NOMO-1 treated with dmso at 0.1 percent for 144 hours (cell line): ENCODE measurements around the gene GRM4.
"Not testable (repeated sequence)": the region's sequence is repeated elsewhere in the genome, so short reads cannot be mapped to it uniquely, and the experiment has no call there.

ENCODE experiments used
- DNase-seq: peaks from one replicate; lab custom pipeline; 2025; ENCODE audit not compliant: unreplicated experiment; lab: John Stamatoyannopoulos, UW

The GRM4 gene

DNA sequence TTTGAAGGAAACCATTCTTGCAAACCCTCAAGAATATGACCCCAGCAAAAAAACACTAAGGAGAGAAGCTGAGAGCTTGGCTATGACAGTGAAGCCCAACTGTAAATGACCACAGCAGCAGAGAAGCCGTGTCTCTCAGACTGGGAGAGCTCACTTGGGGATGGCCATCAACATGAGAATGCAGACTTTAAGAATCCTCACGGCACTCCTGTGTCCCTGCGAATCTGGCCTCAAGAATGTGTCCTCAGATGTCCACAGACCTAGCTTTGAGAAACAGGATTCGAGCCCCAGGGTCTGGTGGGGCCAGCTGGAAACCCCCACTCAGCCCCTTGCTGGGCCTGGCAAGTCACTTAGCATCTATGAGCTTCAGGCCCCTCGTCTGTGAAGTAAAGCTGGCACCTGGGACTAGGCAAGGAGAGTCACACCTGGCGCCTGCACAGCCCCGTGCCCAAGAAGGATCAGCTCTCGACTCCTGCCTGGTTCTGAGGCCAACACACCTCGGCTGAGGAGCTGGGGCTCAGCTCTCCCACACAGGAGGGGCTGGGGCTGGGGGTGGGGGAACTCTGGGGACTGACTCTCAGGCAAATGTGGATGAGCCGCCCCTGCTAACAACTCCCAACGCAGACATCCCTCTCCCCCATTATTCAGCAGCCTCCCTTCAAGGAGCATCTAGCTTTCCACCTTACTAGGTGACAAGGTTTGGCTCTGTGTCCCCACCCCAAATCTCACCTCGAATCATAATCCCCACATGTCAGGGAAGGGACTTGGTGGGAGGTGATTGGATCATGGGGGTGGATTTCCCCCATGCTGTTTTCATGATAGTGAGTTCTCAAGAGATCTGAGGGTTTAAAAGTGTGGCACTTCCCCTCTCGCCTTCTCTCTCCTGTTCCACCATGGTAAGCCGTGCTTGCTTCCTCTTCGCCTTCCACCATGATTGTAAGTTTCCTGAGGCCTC, 97.7 kb downstream of the GRM4 start:
- no peak for DNase-seq

DNA sequence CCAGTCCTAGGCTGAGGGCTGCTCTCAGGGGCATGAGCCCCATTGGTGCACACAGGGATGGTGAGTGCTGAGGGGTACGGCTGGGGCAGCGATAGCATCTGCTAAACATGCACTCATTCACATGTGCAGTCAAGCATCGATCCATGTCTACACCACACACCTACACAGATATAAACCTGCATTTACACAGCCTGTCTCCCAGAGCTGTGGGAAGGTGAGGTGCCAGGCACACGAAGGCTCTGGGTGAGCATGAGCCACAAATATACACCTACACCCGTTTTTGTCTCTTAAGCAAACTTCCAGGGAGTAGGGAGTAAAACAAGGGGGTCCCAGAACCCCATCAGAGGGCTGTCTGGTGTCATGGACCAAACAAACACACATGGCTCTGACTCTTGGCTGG, 99.3 kb downstream of the GRM4 start:
- no peak for DNase-seq

DNA sequence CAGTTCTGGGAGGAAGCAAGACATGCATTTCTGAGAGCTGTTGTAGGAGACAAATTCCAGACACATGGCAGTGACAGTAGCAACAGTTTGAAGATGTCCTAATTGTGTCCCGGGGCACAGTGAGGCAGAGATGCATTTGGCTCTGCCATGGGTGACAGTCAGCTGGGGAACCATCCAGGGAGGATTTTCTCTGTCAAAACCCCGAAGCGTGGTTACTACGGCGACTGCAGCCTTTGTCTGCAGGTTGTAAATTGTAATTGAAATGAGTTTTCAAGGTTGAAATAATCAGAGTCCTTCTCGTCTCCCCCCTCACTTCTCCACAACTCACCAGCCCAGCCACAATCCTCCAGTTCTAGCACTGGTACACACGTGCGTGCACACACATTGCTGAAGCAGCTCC, 100.1 kb downstream of the GRM4 start:
- no peak for DNase-seq

DNA sequence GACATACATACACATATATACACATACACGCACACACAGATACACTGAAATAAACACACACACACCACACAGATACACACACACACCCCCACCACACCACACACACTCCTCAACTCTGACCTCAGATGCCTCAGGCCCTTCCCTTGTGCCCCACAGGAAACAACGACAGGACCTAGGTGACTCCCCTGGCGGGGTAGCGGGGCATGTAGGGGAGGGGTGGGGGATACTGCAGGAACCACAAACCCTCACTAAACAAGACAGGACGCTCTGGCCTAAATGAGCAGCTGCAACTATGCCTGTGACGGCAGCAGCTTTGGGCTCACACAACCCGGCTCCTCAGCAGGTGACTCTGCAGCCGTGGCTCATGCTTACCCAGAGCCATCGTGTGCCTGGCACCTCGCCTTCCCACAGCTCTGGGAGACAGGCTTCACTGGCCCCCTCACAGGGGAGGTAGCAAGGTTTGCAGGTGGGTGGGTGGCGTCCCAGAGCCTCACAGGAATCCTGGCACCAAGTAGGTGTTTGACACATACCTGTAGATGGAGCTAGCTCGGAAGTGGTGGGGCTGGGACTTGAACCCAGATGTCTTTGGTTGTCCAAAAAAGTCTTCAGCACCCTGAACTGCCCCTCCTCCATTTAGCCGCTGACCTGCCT, 100.8 kb downstream of the GRM4 start:
- no peak for DNase-seq

DNA sequence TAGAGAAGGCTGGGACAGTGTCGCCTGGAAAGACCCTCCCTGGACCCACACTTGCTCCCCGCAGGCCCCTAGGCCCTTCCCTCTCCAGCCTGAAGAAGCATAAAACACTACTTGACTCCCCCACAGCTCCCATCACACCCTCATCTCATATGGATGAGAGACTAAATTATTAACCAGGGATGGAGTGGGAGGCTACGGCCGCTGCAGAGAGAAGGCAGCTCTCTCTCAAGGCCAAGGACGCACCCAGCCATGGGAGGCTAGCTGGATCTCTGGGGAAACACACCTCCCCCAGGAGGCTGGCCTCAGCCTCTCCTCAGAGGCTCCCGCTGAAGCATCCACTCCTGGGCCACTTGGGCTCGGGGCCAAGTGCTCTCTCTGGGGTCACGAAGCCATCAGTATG, 102.5 kb downstream of the GRM4 start:
- no peak for DNase-seq

DNA sequence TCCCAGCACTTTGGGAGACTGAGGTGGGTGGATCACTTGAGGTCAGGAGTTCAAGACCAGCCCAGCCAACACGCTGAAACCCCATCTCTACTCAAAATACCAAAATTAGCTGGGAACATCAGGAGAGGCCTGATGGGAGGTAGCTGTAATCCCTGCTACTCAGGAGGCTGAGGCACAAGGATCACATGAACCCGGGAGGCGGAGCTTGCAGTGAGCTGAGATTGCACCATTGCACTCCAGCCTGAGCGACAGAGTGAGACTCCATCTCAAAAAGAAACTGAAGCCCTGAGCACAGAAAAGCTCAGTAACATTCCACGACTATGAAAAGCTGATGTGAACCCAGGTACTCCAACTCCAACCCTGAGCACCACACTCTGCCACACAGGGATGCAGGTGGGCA, 103.9 kb downstream of the GRM4 start:
- not testable (repeated sequence) for DNase-seq

DNA sequence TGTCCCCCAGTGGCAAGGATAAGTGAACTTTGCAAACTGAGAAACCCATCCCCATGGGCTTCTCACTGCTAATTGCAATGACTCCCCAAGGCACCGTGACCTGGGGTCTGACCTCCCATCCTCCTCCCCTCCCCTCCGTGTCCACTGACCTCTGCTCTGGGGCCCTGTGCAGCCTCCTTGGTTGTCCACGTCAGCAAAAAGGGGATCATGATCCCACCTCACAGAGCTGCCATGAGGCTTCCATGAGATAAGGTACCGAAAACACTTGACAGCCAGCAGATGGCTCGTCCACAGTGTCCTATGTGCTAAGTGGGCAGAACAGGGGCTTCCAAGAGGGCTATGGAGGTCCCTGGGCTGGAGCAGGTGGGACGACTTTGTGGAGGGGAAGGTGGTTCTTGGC, 104.5 kb downstream of the GRM4 start:
- DNase-seq, result no peak

DNA sequence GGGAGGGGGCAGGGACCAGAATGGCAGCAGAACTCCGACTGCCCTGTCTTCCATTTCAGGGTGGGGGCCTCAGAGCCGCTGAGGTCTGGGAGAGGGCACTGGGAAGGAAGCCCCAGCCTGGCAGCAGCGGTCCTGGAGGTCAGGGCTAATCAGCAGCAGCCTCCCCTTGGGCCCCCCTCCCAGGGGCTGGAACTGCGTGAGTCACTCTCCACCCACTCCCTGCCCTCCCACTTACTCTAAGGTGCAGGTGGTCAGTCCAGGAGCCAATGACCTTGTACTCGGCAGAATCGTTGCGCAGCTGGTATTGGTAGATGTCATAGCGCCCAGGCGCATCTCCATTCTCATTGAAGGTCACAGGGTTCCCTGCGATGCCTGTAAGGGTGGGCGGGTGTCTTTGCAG, 105.9 kb downstream of the GRM4 start:
- DNase-seq, result no peak

DNA sequence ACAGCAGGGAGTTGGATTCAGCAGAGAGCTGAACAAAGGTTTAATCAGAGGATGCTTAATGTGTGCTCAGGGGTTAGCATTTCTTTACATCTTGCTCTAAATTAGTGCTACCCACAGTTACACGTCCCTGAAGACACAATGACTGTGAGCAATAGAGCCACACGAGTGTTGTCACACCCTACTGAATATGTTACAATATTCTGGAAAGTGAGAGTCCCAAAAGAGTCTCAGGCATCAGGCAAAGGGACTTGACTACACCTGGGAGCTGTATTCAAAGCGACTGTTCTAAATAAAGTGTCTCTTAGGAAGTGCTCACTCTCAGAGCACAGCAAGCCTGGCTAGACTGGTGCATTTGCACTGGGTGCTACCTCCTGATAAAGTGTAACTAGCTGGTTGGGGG, 108.7 kb downstream of the GRM4 start:
- DNase-seq, result no peak

DNA sequence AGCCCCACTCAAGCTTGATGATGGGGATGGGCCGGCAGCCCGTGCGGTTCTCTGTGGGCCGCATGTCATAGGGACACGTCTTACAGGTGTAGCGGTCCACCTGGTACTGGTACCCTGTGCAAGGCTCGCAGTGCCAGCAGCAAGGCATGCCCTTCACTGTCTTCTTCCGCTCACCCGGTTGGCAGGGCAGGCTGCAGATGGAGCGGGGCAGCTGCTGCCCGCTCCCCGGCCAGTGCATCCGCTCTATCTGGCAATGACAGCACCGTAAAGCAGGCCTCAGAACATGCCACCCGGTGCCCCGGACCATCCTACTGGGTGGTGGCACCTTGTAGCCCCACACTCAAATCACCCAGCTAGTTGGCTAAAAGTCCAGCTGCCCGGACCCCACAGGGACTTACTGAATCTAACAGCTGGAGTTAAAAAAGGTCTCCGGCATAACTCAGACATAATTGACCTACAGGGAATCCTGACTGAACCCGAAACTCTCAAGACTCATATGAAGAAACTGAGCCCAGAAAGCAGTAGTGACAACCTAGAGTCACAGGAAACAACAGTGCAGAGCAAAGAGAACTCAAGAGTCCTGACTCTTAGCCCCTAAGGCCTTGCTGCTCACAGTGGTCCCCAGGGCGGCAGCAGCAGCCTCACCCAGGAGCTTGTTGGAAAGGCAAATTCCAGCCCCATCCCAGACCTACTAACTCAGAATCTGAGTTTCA, 109.4 kb downstream of the GRM4 start:
- DNase-seq, result no peak

DNA sequence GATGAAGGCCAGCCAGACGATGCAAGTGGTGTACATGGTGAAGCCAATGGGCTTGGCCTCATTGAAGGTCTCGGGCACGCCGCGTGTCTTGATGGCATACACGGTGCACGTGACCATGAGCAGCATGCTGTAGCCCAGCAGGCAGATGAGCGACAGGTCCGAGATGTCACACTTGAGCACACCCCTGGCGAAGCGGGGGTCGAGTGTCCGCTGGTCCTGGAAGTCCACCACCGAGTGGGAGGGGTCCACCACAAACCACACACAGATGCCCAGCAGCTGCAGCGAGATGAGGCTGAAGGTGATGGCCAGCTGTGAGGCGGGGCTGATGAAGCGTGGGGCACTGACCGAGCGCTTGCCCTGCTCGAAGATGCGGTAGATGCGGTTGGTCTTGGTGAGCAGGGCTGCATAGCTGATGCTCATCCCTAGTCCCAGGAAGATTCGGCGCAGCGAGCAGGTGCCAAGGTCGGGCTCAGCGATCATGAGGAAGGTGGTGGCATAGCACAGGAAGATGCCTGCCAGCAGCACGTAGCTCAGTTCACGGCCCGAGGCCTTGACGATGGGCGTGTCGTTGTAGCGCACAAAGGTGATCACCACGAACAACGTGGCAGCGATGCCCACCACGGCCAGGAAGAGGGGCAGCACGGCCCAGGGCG, 110.1 kb downstream of the GRM4 start:
- DNase-seq, result no peak

DNA sequence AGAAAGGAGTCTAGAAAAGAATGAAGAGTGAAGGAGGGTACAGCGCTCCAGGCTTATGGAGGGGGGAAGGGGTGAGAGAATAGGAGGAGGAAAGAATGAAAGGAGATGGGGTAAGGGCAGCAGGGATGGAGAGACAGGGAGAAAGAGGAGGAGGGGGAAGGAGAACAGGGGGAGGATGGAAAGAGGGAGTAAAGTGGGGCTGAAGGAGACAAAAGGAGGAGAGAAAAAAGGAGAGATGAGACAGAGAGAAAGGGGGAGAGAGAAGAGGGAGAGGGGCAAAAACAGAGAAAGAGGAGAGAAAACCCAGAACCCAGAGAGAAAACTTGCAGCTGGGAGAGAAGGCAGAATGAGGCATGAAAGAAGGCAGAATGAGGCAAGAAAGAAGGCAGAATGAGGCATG, 110.7 kb downstream of the GRM4 start:
- no peak for DNase-seq

DNA sequence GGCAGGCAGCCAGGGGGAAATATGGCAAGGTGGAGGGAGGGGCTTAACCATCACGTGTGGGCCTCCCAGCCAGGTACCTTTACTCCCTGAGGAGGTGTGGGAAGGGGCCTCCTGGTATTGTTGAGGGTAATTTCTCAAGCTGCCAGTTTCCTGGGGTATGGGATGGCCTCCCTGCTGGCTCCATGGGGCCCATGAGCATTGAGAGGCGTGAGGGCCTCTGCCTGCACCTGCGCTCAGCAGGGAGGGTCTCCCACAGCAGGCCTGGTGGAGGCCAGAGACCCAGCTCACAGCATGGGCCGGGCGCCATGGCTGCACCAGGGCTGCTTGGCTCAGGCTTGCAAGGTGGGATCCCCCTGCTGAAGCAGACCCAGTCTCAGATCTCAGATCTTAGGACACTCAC, 113.0 kb downstream of the GRM4 start:
- no peak for DNase-seq

DNA sequence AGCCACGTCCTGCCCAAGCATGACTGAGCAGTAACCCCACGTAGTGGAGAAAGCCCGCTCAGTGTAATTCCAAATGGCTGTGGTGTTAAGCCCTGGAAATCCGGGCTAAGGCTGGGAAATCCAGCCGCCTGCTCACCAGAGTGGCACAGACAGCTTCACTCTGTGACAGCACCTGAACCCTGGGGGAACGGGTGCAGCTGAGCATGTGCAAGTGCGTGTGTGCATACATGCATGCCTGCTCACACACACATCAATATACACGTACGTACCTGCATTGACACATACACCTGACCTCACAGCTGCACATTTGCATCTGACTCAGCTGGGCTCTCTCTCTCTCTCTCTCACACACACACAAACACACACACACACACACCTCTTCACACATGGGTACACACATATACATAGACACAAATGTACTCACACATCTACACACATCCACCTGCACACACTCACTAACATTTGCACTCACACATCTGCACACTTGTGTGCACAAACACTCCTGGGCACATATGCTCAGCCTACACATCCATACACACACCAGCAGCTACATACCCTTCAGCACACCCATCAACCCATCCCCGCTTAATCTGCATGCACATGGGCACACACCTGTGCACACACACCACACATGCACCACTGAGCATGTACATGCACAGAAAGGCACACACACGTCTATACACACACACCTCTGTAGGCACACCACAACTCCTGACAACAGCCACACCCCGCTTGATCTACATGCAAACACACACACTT, 114.1 kb downstream of the GRM4 start:
- no peak for DNase-seq

DNA sequence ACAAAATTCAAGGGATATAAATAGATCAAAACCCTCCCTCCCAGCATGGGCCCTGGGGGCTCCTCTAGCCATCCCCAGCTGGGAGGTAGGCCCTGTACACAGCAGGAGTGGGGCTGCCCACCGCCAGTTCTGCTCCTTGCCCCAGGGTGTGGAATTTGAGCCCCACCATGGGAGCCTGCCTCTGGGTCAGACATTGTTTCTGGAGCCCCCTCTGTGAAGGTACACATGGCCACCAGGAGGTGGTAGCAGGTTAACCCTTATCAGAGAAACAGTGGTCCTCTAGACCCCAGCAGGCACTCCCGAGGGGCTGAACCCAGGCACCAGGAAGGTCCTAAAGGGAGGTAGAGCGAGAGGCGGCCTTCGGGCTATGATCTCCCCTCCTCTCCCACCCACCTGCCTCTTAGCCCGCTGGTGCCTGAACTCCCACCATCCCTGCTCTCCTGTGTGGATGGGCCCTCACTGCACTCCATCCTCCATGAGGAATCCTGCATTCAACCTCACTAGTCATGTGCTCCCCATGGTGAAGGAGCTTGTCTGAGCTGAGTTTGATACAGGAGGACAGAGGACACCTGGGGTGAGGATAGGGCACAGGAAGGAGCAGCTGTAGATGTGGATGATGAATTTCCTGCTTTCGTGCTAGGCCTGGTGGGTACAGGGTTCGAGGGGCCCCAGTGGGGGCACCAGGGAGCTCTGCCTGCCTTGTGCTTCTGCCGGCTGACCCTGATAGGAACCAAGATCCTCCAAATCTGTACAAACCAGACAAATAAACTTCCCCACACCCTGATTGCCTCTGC, 114.9 kb downstream of the GRM4 start:
- DNase-seq, result no peak

DNA sequence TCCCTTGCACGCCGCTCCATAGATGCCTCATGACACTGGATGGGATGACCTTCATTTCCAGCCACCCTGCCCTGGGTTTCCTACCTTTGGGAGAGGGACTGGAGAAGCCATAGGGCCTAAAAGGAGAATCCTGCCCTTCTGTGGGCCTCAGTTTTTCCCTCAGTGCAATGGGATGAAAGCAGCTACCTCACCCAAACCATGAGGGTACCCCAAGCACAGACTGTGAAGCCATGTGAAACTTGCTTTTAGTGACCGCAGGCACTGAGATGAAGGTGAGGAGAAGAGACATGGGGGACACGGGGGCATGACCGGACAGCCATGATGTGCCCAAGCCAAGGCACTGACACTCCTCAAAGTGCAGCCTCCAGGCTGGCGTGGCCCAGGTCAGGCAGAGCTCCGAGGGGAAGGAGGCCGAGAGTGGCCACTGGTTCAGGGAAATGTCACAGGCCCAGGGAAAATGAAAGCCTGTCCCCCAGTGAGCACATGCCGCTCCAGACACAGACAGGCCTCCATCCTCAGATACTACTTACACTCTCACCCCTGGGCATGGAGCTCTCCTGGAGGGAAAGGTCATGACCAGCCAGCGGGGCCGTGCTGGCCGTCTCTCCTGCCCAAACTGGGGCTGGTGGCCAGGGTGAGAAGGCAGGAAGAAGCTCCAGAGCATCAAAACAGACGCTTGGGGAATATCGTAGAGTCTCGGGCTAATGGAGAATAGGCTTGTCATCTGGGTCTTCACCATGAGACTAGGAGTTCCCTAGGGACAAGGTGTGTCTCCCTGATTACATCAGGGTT, 116.2 kb downstream of the GRM4 start:
- no peak for DNase-seq

DNA sequence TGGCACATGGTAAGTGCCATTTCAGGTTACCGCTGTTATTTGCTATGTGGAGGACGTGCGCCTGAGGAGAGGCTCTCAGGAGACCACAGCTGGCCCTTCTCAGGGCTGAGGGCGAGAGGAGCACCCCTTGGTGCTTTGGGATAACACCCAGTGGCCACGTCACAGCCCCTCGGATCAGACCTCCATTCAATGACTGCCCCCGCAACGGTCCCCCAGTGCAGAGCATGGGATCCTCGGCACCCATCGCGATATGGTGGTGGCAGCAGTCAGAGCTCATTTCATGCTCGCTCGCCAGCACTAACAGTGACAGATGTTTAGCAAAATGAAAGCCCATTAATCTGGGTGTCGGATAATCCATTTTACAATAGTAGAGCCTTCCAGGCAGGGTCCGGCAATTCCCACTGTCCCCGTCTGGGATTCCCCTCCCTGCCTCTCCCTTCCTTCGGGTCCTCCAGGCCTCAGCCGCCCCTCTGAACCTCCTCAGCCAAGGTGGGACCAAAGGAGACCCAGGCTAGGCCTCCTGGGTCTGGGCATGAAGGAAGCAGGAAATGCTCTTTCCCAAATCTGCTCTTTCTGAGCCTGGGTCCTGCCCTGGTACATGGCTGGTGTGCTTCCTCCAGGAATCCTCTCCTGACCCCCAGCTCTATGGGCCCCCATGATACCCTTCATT, 117.1 kb downstream of the GRM4 start:
- DNase-seq, result no peak

DNA sequence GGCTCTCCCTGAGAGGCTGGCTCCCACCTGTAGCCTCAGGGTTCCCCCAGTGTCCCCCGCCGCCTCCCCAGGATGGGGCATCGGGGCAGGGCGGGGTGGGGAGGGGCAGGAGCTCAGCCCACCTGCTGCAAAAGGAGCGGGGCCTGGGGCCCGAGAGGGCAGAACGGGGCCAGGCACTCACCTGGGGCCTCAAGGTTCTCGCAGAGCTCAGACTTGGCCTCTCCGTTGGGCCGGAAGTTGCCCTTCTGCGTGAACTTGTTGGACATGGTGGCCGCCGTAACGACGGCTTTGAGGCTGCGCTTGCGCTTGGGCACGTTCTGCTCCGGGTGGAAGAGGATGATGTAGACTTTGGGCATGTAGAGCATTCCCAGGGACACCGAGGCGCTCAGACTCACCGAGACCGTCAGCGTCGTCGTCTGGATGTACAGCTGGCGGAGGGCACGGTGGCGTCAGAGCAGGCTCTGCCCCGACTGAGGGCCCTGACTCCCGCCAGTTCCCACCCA, 117.9 kb downstream of the GRM4 start:
- no peak for DNase-seq
